Lower lobe of right lung (tissue), 2 donors: ENCODE measurements around the gene CELA3B. TPM values are rescaled to one million over a fixed set of nuclear protein-coding genes. Genes with fewer than 3 reads are reported as not detected.
"Not testable (repeated sequence)": the region's sequence is repeated elsewhere in the genome, so short reads cannot be mapped to it uniquely, and the experiment has no call there.

ENCODE experiments used
- ATAC-seq, 2 donors: fragments of 200-7000 bp; cut with Tn5 transposase; one replicate each; pipeline ENCODE4 v1.9.1; 2020 to 2022; ENCODE audit warnings: mild to moderate bottlenecking in 2 of 2, moderate library complexity in 2 of 2
- DNase-seq: peaks from one replicate; pipeline ENCODE4 v3.0.0-alpha.2; 2020
- H3K27ac ChIP-seq: fragments of 200-600 bp; one replicate; pipeline ENCODE4 v1.8.0; 2022
- H3K27me3 ChIP-seq: fragments of 200-600 bp; one replicate; pipeline ENCODE4 v1.8.0; 2022; ENCODE audit warnings: low read depth
- H3K36me3 ChIP-seq: fragments of 200-600 bp; one replicate; pipeline ENCODE4 v1.8.0; 2022; ENCODE audit warnings: mild to moderate bottlenecking
- H3K4me1 ChIP-seq: fragments of 200-600 bp; one replicate; pipeline ENCODE4 v1.8.0; 2022
- H3K4me3 ChIP-seq: fragments of 200-600 bp; one replicate; pipeline ENCODE4 v1.8.0; 2022; ENCODE audit warnings: mild to moderate bottlenecking
- H3K9me3 ChIP-seq: fragments of 200-600 bp; one replicate; pipeline ENCODE4 v1.8.0; 2022
- intact Hi-C: fragments of 100-400 bp; cut with DNase I; formaldehyde crosslinking; loops from one replicate; pipeline ENCODE4 v1.11.0; 2022
- total RNA-seq: library from RNA; stranded (reverse); fragmentation: NEBNext Ultra II Directional; extraction: Animal tissue kit (Norgen Biotek cat#: 25700); gene quantifications from one replicate; pipeline ENCODE4 v1.2.1, GENCODE V29; 2021
- TF ChIP-seq, protein P1 (sequence below): fragments of 200-600 bp; IDR thresholded peaks from one replicate; pipeline ENCODE4 v1.8.0; 2022; ENCODE audit warnings: antibody characterized with exemption, mild to moderate bottlenecking
- donor health status: DM: no; HTN: yes; CAD: no; lungs with severe emphysema.

Gene CELA3B
- total RNA-seq, 1 donor from 2014 or later = not detected

DNA sequence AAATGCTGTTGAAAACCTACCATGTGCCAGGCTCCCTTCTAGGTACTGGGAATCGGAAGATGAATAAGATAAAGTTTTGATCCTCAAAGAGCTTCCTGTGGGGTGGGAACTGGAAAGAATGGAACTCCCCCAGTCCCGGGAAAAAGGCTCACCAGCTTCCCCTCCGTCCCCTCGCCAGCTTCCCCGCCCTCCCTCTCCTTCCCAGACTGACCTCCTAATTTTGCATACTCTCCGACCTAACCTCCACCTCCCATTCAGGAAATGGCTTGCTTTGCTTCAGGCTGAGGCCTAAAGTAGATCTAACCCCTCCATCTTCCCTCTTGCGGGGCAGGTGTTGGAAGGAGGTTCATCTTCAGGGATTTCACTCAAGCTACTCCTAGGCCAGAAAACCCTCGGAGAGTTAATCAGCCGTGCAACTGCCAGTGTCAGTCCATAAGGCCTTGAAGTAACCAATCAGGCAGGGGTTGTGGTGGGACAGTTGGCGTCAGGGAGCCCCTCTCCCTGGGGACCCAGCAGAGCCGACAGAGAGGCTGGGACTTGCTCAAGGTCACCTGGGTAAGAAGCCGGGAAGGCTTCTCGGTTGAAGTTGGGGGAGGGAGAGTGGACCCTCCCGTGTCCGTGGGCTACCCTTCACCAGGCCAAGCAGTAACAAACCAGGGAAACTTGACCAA is 21.9 kb downstream of the CELA3B start:
- H3K9me3 ChIP-seq = not testable (repeated sequence)

DNA sequence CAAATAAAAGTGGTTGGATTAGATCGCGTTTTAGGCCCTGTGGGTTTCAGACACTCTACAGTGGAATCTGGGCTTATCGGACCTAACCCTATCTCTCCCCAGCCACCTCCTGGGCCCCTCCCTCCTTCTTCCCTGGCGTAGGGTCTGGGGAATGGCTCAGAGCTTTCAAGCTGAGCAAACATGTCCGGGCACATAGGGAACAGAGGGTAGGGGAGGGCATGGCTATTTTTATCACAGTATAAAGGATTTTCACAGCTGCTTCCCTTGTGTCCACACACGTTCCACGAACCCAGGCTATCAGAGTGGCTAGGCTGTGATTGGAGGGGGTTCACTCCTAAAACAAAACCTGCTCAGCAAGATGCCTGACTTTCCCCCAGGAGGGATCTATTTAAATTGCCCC is 22.8 kb downstream of the CELA3B start:
- H3K9me3 ChIP-seq, H3K4me3 ChIP-seq, H3K4me1 ChIP-seq, intact Hi-C loops, H3K27me3 ChIP-seq, H3K27ac ChIP-seq, DNase-seq, H3K36me3 ChIP-seq: not testable (repeated sequence)
- ATAC-seq = peak; percentile 58 to 75

More for the DNA sequence above, 21.9 kb downstream of the CELA3B start:
- H3K27ac ChIP-seq, H3K4me1 ChIP-seq, H3K27me3 ChIP-seq, intact Hi-C loops, H3K4me3 ChIP-seq, ATAC-seq, DNase-seq, H3K36me3 ChIP-seq: not testable (repeated sequence)

DNA sequence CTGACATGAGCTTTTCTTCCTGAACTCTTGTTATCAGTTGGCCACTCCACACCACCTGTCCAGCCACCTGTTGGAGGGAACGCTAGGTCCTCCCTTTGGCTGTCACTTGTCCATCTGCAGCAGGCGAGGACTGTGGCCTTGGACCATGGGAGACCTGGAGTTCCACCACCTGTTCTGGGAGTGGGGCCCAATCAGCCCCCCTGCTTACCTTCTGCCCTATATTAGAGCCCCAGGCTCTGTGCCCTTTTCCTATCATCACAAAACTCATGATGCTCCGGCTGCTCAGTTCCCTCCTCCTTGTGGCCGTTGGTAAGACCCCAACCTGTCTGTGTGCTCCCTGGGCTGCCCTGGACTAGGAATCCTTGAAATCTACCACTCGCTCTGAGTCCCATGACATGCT is 24.6 kb downstream of the CELA3B start, which contains the start of gene CELA3A:
CELA3A (plus strand) TSS at position 249 of the 400 bp plus-strand sequence; CDS start at position 267, 18 bp downstream.
- H3K4me3 ChIP-seq = no peak within 1 kb of the TSS
- H3K9me3 ChIP-seq = no peaks in the 10 kb centered on the region
- no peak within 1 kb of the TSS for H3K27ac ChIP-seq
- H3K4me1 ChIP-seq = no peaks in the 10 kb centered on the region
- no peaks in the 10 kb centered on the region for H3K27me3 ChIP-seq
- TF ChIP-seq, protein P1, sequence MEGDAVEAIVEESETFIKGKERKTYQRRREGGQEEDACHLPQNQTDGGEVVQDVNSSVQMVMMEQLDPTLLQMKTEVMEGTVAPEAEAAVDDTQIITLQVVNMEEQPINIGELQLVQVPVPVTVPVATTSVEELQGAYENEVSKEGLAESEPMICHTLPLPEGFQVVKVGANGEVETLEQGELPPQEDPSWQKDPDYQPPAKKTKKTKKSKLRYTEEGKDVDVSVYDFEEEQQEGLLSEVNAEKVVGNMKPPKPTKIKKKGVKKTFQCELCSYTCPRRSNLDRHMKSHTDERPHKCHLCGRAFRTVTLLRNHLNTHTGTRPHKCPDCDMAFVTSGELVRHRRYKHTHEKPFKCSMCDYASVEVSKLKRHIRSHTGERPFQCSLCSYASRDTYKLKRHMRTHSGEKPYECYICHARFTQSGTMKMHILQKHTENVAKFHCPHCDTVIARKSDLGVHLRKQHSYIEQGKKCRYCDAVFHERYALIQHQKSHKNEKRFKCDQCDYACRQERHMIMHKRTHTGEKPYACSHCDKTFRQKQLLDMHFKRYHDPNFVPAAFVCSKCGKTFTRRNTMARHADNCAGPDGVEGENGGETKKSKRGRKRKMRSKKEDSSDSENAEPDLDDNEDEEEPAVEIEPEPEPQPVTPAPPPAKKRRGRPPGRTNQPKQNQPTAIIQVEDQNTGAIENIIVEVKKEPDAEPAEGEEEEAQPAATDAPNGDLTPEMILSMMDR = no peak
- H3K36me3 ChIP-seq = no peaks in the 10 kb centered on the region
- intact Hi-C loops = no loop called here
- ATAC-seq (no peak), DNase-seq (no peak)

DNA sequence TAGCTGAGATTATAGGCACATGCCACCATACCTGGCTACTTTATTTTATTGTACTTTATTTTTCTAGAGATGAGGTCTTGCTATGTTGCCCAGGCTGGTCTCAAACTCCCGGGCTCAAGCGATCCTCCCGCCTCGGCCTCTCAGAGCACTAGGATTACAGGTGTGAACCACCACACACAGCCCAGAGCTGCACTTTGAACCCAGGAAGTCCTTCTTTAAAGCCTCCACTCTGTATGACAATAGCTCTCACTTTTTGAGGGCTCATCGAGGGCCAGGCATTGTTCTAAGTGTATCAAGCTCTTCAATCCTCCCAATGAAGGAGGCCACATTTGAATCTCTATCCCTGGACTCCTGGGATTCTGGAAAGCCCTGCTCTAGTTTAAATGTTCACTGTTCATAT is 25.6 kb downstream of the CELA3B start:
- not testable (repeated sequence) for H3K36me3 ChIP-seq

DNA sequence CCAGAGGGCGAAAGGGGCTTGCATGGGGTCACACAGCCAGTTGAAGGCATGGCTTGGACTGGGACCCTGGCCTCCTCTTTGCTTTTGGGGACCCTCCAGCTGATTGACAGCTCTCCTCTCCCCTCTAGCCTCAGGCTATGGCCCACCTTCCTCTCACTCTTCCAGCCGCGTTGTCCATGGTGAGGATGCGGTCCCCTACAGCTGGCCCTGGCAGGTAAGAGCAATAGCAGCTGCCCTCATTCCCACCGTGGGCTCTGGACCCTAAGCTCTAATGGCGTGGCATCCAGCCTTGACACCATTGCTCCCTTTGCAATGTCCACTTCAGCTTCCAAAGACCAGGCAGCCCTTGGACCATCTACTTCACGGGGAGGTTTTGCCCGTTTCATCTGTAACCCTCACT is 26.1 kb downstream of the CELA3B start:
- H3K9me3 ChIP-seq, H3K4me1 ChIP-seq, intact Hi-C loops, DNase-seq, H3K27ac ChIP-seq, H3K4me3 ChIP-seq, H3K27me3 ChIP-seq, H3K36me3 ChIP-seq, ATAC-seq: not testable (repeated sequence)

More for the DNA sequence above, 25.6 kb downstream of the CELA3B start:
- H3K4me3 ChIP-seq, intact Hi-C loops, H3K27me3 ChIP-seq, H3K27ac ChIP-seq, ATAC-seq, H3K4me1 ChIP-seq, DNase-seq, H3K9me3 ChIP-seq: not testable (repeated sequence)

DNA sequence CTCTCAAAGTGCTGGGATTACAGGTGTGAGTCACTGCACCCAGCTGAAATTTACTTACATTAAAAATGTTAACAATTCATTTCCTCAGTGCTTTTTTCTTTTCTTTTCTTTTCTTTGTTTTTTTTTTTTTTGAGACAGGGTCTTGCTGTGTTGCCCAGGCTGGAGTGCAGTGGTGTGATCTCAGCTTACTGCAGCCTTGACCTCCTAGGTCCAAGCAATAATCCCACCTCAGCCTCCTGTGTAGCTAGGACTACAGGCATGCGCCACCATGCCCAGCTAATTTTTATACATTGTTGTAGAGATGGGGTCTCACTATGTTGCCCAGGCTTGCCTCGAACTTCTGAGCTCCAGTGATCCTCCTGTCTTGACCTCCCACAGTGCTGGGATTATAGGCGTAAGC is 27.1 kb downstream of the CELA3B start:
- ATAC-seq, H3K4me3 ChIP-seq, H3K27ac ChIP-seq, intact Hi-C loops, H3K27me3 ChIP-seq, H3K9me3 ChIP-seq, H3K36me3 ChIP-seq, H3K4me1 ChIP-seq, DNase-seq: not testable (repeated sequence)

DNA sequence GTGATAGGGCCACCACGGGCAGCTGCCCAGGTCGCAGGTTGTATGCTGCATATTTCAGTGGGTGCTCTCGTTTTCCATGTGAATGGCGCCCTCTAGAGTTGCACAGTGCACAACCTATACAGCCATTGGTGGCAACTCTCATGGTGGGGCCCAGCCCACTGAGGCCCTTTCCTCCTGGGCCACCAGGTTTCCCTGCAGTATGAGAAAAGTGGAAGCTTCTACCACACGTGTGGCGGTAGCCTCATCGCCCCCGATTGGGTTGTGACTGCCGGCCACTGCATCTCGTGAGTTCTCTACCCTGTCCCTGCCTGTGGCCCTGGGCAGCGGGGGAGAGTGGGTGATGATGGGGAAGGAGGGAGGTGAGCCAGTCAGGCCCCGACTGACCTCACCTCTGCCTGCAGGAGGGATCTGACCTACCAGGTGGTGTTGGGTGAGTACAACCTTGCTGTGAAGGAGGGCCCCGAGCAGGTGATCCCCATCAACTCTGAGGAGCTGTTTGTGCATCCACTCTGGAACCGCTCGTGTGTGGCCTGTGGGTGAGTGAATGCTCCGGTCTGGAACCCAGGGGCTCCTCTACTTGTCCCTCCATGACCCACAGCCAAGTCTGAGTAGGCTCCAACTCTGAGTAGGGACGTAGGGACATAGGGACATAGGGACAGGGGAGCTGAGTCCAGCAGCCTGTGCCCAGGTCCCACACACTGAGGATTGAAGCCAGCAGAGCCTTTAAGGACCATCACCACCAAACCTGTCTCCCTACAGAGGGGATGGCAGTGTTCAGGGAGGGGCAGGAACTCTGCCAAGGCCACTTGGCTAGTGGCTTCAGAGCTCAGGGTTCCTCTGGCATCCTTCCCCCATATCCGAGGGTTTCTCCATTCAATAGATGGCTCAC is 28.7 kb downstream of the CELA3B start:
- intact Hi-C loops, H3K36me3 ChIP-seq, H3K4me3 ChIP-seq, H3K27ac ChIP-seq, H3K27me3 ChIP-seq, H3K9me3 ChIP-seq, H3K4me1 ChIP-seq: not testable (repeated sequence)
- peak; percentile 77 to 79 for ATAC-seq
- TF ChIP-seq, protein P1 = peak; percentile 31
- DNase-seq = peak; percentile 50

DNA sequence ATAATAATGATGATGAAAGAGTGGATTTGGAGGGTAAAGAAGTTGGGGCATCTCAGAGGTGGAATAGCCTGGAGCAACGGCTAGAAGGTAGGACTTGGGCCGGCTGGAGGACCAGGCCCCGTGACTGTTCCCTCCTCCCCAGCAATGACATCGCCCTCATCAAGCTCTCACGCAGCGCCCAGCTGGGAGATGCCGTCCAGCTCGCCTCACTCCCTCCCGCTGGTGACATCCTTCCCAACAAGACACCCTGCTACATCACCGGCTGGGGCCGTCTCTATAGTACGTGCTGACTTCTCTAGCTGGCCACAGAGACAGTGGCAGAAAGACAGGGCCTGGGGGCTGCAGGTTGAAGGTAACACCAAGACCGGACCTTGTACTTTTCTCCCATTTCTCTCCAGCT is 29.9 kb downstream of the CELA3B start:
- ATAC-seq, H3K4me3 ChIP-seq, H3K27ac ChIP-seq, H3K27me3 ChIP-seq, H3K36me3 ChIP-seq, intact Hi-C loops, H3K9me3 ChIP-seq, DNase-seq, H3K4me1 ChIP-seq: not testable (repeated sequence)

DNA sequence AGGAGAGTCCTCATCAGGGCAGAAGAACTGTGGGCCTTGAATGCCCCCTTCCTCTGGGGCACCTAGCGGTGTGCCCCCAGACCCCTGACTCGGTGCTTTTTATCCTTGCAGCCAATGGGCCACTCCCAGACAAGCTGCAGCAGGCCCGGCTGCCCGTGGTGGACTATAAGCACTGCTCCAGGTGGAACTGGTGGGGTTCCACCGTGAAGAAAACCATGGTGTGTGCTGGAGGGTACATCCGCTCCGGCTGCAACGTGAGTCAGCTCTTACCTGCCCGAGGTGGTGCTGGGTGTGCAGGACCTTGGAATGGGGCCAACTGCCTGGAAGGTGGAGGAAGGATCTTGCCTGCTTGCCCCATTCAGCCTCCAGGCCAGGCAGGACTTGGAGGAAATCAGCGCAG is 30.4 kb downstream of the CELA3B start:
- intact Hi-C loops, ATAC-seq, H3K4me3 ChIP-seq, H3K9me3 ChIP-seq, H3K27ac ChIP-seq, H3K4me1 ChIP-seq, H3K27me3 ChIP-seq, DNase-seq, H3K36me3 ChIP-seq: not testable (repeated sequence)

DNA sequence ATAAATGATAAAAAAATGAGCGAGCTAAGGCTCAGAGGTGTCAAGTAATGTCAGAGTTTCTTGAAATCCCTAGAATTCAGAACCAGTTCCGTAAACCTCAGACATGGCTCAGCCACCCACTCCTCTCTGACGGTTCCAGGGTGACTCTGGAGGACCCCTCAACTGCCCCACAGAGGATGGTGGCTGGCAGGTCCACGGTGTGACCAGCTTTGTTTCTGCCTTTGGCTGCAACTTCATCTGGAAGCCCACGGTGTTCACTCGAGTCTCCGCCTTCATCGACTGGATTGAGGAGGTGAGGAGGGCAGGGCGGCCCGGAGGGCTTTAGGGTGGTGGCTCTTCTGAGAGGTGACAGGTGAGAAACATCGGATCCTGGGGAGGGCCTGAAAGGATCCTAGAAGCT is 32.7 kb downstream of the CELA3B start:
- H3K27ac ChIP-seq, ATAC-seq, H3K9me3 ChIP-seq, DNase-seq, intact Hi-C loops, H3K36me3 ChIP-seq, H3K4me3 ChIP-seq, H3K27me3 ChIP-seq, H3K4me1 ChIP-seq: not testable (repeated sequence)

DNA sequence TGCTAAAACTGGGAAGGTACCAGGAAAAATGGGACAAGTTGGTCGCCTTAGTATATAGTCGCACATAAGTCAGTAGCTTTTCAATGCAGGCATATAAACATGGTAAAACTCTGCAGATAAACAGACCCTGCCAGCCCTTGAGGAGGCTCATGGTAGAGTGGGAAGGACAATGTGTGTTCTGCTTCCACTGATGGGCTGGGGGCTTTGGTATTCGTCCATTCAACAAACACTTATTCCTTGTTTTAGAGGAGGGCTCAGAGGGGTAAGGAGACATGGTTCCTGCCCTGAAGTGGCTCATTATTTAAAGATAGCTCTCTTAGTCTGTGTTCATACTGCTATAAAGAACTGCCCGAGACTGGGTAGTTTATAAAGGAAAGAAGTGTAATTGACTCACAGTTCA is 35.9 kb downstream of the CELA3B start:
- intact Hi-C loops, H3K4me3 ChIP-seq, H3K27me3 ChIP-seq, DNase-seq, H3K4me1 ChIP-seq, H3K36me3 ChIP-seq, ATAC-seq, H3K9me3 ChIP-seq, H3K27ac ChIP-seq: not testable (repeated sequence)
